RWPE2 (cell line): ENCODE results near the gene KNCN.

Experiments used
- ATAC-seq: fragments of 200-7000 bp; cut with Tn5 transposase; 3 replicates; pipeline ENCODE4 v1.9.1; 2021; ENCODE audit warnings: low read depth
- DNase-seq: peaks from one replicate; pipeline ENCODE4 v3.0.0-alpha.2; 2020; ENCODE audit warnings: low spot score
- H3K27ac ChIP-seq: fragments of 450-650 bp; 2 replicates; pipeline ENCODE4 v1.5.1; 2017; ENCODE audit warnings: mild to moderate bottlenecking; ENCODE audit not compliant: poor library complexity, severe bottlenecking
- H3K27me3 ChIP-seq: fragments of 250-450 bp; sonication (Bioruptor Pico); 2 replicates; pipeline ENCODE4 v1.5.1; 2021; ENCODE audit warnings: mild to moderate bottlenecking, moderate library complexity; ENCODE audit not compliant: insufficient read depth, poor library complexity, severe bottlenecking
- H3K36me3 ChIP-seq: fragments of 250-450 bp; sonication (Bioruptor Pico); 2 replicates; pipeline ENCODE4 v1.5.1; 2020; ENCODE audit warnings: low read depth, mild to moderate bottlenecking, moderate library complexity
- H3K4me1 ChIP-seq: fragments of 250-450 bp; sonication (Bioruptor Pico); 2 replicates; pipeline ENCODE4 v1.5.1; 2021; ENCODE audit warnings: mild to moderate bottlenecking, moderate library complexity; ENCODE audit not compliant: insufficient read depth, poor library complexity, severe bottlenecking
- H3K4me3 ChIP-seq: fragments of 250-450 bp; sonication (Bioruptor Pico); 2 replicates; pipeline ENCODE4 v1.5.1; 2021; ENCODE audit warnings: mild to moderate bottlenecking, moderate library complexity; ENCODE audit not compliant: severe bottlenecking
- H3K9me3 ChIP-seq: fragments of 250-450 bp; sonication (Bioruptor Pico); 2 replicates; pipeline ENCODE4 v1.5.1; 2021; ENCODE audit warnings: mild to moderate bottlenecking, moderate library complexity; ENCODE audit not compliant: severe bottlenecking
- TF ChIP-seq, protein P1 (sequence below): fragments of 450-650 bp; IDR thresholded peaks from one replicate; pipeline ENCODE4 v1.5.1; 2017; ENCODE audit warnings: mild to moderate bottlenecking, moderate library complexity; ENCODE audit not compliant: poor library complexity, severe bottlenecking

Gene KNCN

GRCh38 chr1:46532498-46533178 lies 18.8 kb downstream of the KNCN start:
- TF ChIP-seq, protein P1, sequence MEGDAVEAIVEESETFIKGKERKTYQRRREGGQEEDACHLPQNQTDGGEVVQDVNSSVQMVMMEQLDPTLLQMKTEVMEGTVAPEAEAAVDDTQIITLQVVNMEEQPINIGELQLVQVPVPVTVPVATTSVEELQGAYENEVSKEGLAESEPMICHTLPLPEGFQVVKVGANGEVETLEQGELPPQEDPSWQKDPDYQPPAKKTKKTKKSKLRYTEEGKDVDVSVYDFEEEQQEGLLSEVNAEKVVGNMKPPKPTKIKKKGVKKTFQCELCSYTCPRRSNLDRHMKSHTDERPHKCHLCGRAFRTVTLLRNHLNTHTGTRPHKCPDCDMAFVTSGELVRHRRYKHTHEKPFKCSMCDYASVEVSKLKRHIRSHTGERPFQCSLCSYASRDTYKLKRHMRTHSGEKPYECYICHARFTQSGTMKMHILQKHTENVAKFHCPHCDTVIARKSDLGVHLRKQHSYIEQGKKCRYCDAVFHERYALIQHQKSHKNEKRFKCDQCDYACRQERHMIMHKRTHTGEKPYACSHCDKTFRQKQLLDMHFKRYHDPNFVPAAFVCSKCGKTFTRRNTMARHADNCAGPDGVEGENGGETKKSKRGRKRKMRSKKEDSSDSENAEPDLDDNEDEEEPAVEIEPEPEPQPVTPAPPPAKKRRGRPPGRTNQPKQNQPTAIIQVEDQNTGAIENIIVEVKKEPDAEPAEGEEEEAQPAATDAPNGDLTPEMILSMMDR: peak; percentile 84
- ATAC-seq (peak; percentile 66), DNase-seq (no peak)
- H3K4me1 ChIP-seq: no peaks in the 10 kb centered on the region
- H3K36me3 ChIP-seq: no peaks in the 10 kb centered on the region
- peak overlapping the region; percentile 43 for H3K4me3 ChIP-seq
- H3K9me3 ChIP-seq: no peaks in the 10 kb centered on the region
- no peaks in the 10 kb centered on the region for H3K27me3 ChIP-seq
- H3K27ac ChIP-seq: no peak overlapping the region

GRCh38 chr1:46532095-46532494 lies 19.4 kb downstream of the KNCN start:
- Histone ChIP-seq H3K36me3 (no peaks in the 10 kb centered on the region), H3K27ac (no peak overlapping the region), H3K9me3 (no peaks in the 10 kb centered on the region), H3K27me3 (no peaks in the 10 kb centered on the region), H3K4me1 (no peaks in the 10 kb centered on the region), H3K4me3 (no peak overlapping the region)
- TF ChIP-seq, protein P1: no peak
- no peak for DNase-seq
- no peak for ATAC-seq

- DNase-seq: no peak
- Histone ChIP-seq H3K27me3 (no peaks in the 10 kb centered on the region), H3K9me3 (no peaks in the 10 kb centered on the region), H3K4me1 (no peaks in the 10 kb centered on the region), H3K36me3 (no peaks in the 10 kb centered on the region), H3K4me3 (no peak overlapping the region), H3K27ac (no peak overlapping the region)
- TF ChIP-seq, protein P1: no peak
- no peak for ATAC-seq
Measured at GRCh38 chr1:46530791-46531409, 20.5 kb downstream of the KNCN start.

DNA sequence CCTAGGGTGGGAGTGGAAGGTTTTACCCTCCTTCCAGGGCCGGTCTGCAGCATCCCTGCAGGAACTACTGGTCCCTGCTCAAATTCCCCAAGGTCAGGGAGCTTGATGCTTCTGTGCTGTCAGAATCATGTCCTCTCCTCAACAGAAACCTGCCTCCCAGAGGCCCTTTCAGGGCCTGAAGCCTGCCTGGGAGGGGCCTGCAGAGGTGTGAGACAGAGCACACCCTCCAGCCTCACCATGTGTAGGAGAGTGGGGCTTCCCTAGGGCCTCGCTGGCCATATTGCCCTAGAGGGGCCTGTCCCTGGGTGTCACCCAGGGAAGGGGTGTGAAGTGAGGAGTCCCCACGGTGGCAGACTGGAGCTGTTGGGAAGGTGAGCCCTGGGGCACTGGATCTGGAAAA lies 21.1 kb downstream of the KNCN start:
- TF ChIP-seq, protein P1: no peak
- H3K9me3 ChIP-seq: no peaks in the 10 kb centered on the region
- no peak for DNase-seq
- H3K27ac ChIP-seq: no peak overlapping the region
- no peak for ATAC-seq
- H3K27me3 ChIP-seq: no peaks in the 10 kb centered on the region
- H3K36me3 ChIP-seq: no peaks in the 10 kb centered on the region
- H3K4me1 ChIP-seq: no peaks in the 10 kb centered on the region
- H3K4me3 ChIP-seq: no peak overlapping the region

DNA sequence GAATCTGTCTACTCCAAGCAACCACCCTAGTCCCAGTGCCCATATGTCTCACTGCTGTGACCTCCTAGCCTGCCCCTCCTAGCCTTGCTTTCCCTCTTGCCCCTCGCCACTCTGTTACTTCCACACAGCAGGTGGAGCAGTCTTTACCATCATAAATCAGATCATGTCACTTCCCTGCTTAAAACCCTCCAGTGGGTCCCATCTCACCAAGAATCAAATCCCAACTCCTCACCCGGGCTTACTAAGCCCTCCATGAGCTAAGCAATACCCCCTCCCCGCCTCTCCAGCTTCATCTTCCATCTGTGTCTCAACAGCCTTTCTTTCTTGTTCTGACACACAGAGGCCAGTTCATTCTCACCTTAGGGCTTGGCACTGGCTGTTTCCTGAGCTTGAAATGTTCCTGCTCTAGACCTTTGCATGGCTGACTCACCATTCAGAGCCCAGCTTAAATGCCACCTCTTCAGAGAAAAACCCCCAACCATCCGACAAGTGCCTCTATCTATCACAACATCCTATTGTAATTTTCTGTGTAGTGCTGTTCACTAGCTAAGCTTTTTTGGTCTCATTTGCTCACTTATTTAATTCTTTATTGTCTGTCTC lies 22.3 kb downstream of the KNCN start:
- peak; percentile 24; the same call in 1 of the 3 replicates for ATAC-seq
- TF ChIP-seq, protein P1: no peak
- no peaks in the 10 kb centered on the region for H3K9me3 ChIP-seq
- no peak overlapping the region for H3K27ac ChIP-seq
- H3K4me3 ChIP-seq: no peak overlapping the region
- H3K27me3 ChIP-seq: no peaks in the 10 kb centered on the region
- no peaks in the 10 kb centered on the region for H3K36me3 ChIP-seq
- H3K4me1 ChIP-seq: no peaks in the 10 kb centered on the region
- DNase-seq: no peak
